ENCODE results near the gene BCAS3.

Gene BCAS3

DNA sequence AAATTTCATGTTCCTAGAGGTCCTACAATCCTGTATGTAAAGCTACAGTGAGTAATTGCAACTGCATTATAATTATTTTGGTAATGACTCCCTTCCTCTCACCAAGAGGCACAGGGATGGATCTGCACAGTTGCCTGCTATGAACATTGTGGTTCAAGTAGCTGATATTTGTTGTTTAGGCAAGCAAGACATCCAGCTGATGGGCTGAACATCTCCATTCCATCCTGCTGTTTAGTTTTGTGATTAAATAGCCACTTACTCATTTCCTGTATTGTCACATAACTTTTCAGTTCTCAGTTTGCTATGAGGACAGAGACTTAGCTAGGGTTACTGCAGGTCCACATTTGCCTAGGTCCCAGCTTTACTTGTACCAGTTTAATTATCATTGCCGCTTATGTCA is 540.8 kb downstream of the BCAS3 start:
- TF ChIP-seq NFRKB (IDR thresholded peaks at IDR 0.05) (no peak), ARNT (IDR thresholded peaks at IDR 0.05) (no peak), ZNF384 (IDR thresholded peaks at IDR 0.05) (no peak), LEF1 (IDR thresholded peaks at IDR 0.05; ENCODE audit: borderline replicate concordance) (no peak), FOXM1 (IDR thresholded peaks at IDR 0.05; ENCODE audit: borderline replicate concordance) (no peak), HDGF (IDR thresholded peaks at IDR 0.05; ENCODE audit: borderline replicate concordance) (no peak), L3MBTL2 (conservative IDR thresholded peaks at IDR 0.05) (no peak), SUZ12 (IDR thresholded peaks at IDR 0.05) (no peak), ELF4 (IDR thresholded peaks at IDR 0.05) (no peak), TARDBP (IDR thresholded peaks at IDR 0.05) (no peak), CTBP1 (IDR thresholded peaks at IDR 0.05; ENCODE audit: borderline replicate concordance) (no peak), FOXK2 (IDR thresholded peaks at IDR 0.05) (no peak)
- TF ChIP-seq, protein P1, sequence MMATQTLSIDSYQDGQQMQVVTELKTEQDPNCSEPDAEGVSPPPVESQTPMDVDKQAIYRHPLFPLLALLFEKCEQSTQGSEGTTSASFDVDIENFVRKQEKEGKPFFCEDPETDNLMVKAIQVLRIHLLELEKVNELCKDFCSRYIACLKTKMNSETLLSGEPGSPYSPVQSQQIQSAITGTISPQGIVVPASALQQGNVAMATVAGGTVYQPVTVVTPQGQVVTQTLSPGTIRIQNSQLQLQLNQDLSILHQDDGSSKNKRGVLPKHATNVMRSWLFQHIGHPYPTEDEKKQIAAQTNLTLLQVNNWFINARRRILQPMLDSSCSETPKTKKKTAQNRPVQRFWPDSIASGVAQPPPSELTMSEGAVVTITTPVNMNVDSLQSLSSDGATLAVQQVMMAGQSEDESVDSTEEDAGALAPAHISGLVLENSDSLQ (IDR thresholded peaks at IDR 0.05), result no peak
- POLR2A ChIA-PET, result no interaction called here
- CTCF ChIA-PET, result no interaction called here
- DNase-seq (ENCODE audit: extremely low spot score), result no peak

DNA sequence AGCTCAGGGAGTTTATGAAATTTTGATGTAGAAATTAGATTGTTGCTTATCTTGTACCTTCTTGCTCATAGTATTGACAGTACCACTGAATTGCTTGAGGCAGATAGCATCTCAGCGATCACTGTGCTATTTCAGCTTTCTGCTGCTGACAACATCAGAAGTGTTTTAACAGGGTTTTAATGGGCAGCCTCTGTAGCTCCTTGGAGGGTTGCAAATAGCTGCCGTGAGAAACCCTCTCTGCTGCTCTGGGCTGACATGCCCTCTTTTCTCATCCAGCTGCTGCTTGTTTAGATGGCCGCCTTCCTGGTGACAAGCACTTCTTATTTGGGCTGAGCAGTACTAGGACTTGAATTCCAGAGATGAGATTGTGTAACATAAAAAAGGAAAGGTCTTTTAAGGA is 541.8 kb downstream of the BCAS3 start:
- ChIA-PET CTCF (no interaction called here), POLR2A (no interaction called here)
- DNase-seq (ENCODE audit: extremely low spot score), result no peak
- TF ChIP-seq FOXM1 (IDR thresholded peaks at IDR 0.05; ENCODE audit: borderline replicate concordance) (no peak), NFRKB (IDR thresholded peaks at IDR 0.05) (no peak), FOXA1 (IDR thresholded peaks at IDR 0.05) (no peak), ARNT (IDR thresholded peaks at IDR 0.05) (no peak), SP1 (IDR thresholded peaks at IDR 0.05) (no peak), BHLHE40 (IDR thresholded peaks at IDR 0.05; ENCODE audit: borderline replicate concordance) (no peak), TARDBP (IDR thresholded peaks at IDR 0.05) (no peak), CTBP1 (IDR thresholded peaks at IDR 0.05; ENCODE audit: borderline replicate concordance) (no peak), LEF1 (IDR thresholded peaks at IDR 0.05; ENCODE audit: borderline replicate concordance) (no peak), FOXK2 (IDR thresholded peaks at IDR 0.05) (no peak), HDGF (IDR thresholded peaks at IDR 0.05; ENCODE audit: borderline replicate concordance) (no peak)

DNA sequence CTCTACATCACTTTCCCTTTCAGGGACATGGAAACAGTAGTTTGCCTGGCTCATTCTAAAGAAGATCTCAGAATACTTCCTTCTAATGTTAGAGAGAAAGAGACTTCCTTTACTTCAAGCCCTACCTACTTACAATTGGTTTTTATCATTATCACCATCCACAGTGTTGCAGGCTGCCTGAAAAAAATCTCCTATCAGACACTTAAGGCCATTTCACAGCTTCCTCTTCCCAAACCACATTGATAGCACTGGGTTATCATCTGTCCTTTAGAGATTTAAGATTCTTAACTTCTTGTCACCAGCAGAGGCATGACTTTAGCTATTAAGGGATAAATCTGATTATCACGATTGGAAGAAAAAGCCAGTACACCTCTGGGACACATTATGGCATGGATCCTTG is 543.5 kb downstream of the BCAS3 start:
- no peak for TF ChIP-seq ARNT (IDR thresholded peaks at IDR 0.05)
- ChIA-PET POLR2A (no interaction called here), CTCF (no interaction called here)
- no peak for DNase-seq (ENCODE audit: extremely low spot score)

DNA sequence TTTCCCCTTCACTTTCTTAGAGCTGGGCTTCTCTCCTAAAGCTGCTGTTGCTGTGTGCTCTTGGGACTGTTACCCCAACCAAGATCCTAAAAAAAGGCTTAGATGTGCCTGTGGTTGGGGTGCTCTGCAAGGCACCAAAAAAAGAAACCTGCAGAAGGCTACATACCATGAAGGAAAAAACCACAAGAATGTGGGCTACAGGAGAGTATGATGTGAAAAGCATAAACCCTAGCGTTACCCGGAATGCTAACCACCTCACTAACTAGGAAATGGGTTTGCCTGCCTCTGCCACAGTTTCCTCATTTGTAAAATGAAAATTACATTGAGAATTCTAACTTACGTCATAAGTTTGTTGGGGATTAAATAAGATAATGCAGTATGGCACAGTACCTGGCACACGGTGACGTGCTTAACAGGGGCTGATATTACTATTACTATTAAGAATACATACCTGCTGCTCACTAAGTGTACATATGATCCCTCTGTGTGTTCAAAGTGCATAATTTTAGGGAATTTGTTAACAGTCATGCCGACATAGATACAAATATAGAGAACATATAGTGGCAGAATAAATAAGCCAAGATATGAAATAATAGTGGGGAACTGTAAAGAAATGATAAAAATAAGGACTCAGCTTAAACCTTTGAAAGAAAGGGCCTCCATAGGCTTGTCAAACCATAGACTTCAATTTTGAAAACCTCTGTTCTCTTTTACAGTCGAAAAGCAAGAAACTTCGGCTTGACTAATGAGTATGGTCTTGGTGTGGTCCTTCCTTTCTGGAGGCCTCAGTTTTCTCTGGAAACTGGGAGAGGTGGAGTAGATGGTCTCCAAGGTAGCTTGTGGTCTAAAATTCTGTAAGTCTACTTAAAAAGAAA is 544.2 kb downstream of the BCAS3 start:
- TF ChIP-seq ELF4 (IDR thresholded peaks at IDR 0.05), result no peak
- no peak for TF ChIP-seq FOXA1 (IDR thresholded peaks at IDR 0.05)
- TF ChIP-seq ZNF384 (IDR thresholded peaks at IDR 0.05), result no peak
- POLR2A ChIA-PET, result no interaction called here
- no peak for DNase-seq (ENCODE audit: extremely low spot score)
- CTCF ChIA-PET, result interaction anchor here (1.1 kb wide), 1 partner anchor 363 kb away, joined by 3 read pairs; no protein-coding TSS in a partner anchor

DNA sequence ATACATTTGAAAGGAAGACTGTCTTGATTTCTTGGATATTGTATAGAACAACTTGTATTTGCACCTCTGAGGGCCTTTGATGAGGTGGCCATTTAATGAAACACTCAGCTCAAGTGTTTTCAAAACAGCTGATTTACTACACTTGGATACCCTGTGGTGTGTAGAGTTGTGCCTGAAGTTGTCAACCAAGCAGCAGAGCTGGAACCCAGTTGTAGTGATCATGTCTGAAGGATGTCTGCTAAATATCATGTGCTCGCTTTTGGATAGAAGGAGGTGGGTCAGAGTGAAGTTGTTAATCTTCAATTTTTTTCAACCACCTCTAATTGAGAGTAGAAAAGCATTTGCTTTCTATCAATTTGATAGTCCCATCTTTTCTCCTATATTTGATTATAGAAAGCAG is 546.1 kb downstream of the BCAS3 start:
- DNase-seq (ENCODE audit: extremely low spot score), result no peak
- POLR2A ChIA-PET, result no interaction called here
- TF ChIP-seq ZNF384 (IDR thresholded peaks at IDR 0.05), result no peak
- TF ChIP-seq FOXM1 (IDR thresholded peaks at IDR 0.05; ENCODE audit: borderline replicate concordance), result no peak
- TF ChIP-seq LEF1 (IDR thresholded peaks at IDR 0.05; ENCODE audit: borderline replicate concordance), result no peak
- no peak for TF ChIP-seq NFRKB (IDR thresholded peaks at IDR 0.05)
- TF ChIP-seq ARNT (IDR thresholded peaks at IDR 0.05), result no peak
- CTCF ChIA-PET, result no interaction called here

DNA sequence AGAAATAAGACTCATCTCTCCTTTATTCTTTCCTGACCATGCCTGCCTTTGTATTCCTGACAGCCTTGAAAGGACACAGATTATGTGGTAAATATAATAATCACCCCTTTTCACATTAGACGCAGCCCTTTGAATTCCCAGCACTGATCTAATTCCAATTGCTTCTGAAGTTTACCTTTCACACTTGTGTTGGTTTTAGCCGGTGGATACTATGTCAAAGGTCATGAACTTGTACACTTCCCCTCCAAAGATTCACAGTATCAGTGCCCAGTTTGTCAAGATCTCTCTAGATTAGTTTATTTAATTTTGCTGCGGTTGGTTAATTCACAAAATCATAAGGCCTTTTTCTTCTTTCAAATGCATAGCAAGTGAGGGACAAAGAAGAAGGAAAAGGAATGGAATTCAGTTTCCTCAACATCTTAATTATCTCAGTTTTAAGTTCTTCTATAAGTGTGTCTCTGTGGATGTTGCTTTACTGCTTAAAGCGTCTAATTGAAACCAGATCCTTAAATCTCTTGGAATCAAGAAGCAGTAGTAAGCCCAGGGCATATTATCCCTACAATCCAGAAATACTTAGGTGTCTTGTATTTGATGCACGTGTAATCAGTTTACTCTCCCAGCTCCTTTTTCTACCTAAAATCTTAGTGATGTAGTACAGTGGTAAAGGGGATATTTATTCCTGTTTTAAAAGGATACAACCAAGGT is 547.7 kb downstream of the BCAS3 start:
- CTCF ChIA-PET, result no interaction called here
- DNase-seq (ENCODE audit: extremely low spot score), result no peak
- TF ChIP-seq FOXA1 (IDR thresholded peaks at IDR 0.05) (no peak), CTBP1 (IDR thresholded peaks at IDR 0.05; ENCODE audit: borderline replicate concordance) (no peak), NFRKB (IDR thresholded peaks at IDR 0.05) (no peak), HDGF (IDR thresholded peaks at IDR 0.05; ENCODE audit: borderline replicate concordance) (no peak), ARNT (IDR thresholded peaks at IDR 0.05) (no peak), ELF4 (IDR thresholded peaks at IDR 0.05) (no peak), BHLHE40 (IDR thresholded peaks at IDR 0.05; ENCODE audit: borderline replicate concordance) (no peak), TARDBP (IDR thresholded peaks at IDR 0.05) (no peak), FOXK2 (IDR thresholded peaks at IDR 0.05) (no peak), LEF1 (IDR thresholded peaks at IDR 0.05; ENCODE audit: borderline replicate concordance) (no peak)
- TF ChIP-seq, protein P1 (IDR thresholded peaks at IDR 0.05), result no peak
- POLR2A ChIA-PET, result no interaction called here

DNA sequence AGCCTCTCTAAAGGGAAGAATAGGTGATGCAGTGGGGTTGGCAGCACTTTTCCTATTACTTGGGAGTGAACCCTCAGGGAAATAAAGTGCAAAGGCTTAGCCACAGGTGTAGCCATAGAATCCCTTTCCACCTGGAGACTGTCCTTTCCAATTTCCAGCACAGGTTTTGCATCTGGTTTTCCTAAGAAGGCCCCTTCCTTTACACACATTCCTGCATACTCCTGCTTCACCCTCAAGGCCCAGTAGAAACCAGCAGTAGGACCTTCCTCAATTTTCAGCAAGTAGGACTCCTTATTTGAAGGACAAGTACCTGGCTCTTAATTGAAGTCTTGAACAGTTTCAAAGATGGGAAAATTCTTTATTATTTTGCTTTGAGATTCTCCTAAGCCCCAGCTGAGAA is 550.2 kb downstream of the BCAS3 start:
- POLR2A ChIA-PET, result no interaction called here
- CTCF ChIA-PET, result no interaction called here

More for the DNA sequence above, 550.2 kb downstream of the BCAS3 start:
- TF ChIP-seq NFRKB (IDR thresholded peaks at IDR 0.05), result no peak
- TF ChIP-seq CTBP1 (IDR thresholded peaks at IDR 0.05; ENCODE audit: borderline replicate concordance), result no peak
- TF ChIP-seq ELF4 (IDR thresholded peaks at IDR 0.05), result no peak
- no peak for TF ChIP-seq TARDBP (IDR thresholded peaks at IDR 0.05)
- no peak for TF ChIP-seq BHLHE40 (IDR thresholded peaks at IDR 0.05; ENCODE audit: borderline replicate concordance)
- TF ChIP-seq LEF1 (IDR thresholded peaks at IDR 0.05; ENCODE audit: borderline replicate concordance), result no peak
- no peak for TF ChIP-seq SUZ12 (IDR thresholded peaks at IDR 0.05)
- TF ChIP-seq FOXK2 (IDR thresholded peaks at IDR 0.05), result no peak
- no peak for TF ChIP-seq ZNF384 (IDR thresholded peaks at IDR 0.05)
- TF ChIP-seq L3MBTL2 (conservative IDR thresholded peaks at IDR 0.05), result no peak
- TF ChIP-seq SP1 (IDR thresholded peaks at IDR 0.05), result no peak
- TF ChIP-seq, protein P1 (IDR thresholded peaks at IDR 0.05), result no peak
- no peak for TF ChIP-seq FOXA1 (IDR thresholded peaks at IDR 0.05)
- TF ChIP-seq FOXM1 (IDR thresholded peaks at IDR 0.05; ENCODE audit: borderline replicate concordance), result no peak
- no peak for TF ChIP-seq HDGF (IDR thresholded peaks at IDR 0.05; ENCODE audit: borderline replicate concordance)
- no peak for TF ChIP-seq ARNT (IDR thresholded peaks at IDR 0.05)
- DNase-seq (ENCODE audit: extremely low spot score), result no peak
